ENCODE measurements around the gene NEDD9.

NEDD9 gene

DNA sequence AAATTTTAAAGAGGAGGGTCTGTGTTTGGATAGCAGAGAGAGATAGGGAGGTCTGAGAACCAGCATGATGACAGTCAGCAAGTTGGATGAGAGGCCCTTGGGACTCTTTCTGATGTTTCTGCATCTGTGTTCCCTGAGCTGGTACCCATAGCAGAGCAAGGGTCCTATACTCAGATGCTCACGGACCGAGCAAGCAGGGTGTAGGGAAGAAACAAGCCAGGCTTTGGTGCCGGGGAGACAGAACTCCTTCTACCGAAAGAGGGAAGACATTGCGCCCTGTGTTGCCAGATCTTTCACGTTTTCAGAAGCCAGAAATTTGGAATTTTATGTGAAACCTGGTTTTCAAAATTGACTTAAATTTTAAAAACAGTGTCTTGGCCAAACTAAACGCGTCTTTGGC, 34.6 kb downstream of the NEDD9 start:
- Mint-ChIP-seq H3K36me3 (ENCODE audit: low read depth) (peaks cover 81% of the 10 kb centered on the region), H3K4me1 (peaks cover 39% of the 10 kb centered on the region), H3K4me3 (no peak overlapping the region), H3K9me3 (peaks cover 20% of the 10 kb centered on the region), H3K27ac (no peak overlapping the region), H3K27me3 (ENCODE audit: low read depth, poor library complexity) (no peaks in the 10 kb centered on the region)
- DNase-seq = no peak
- no peak for TF ChIP-seq CTCF (IDR thresholded peaks at IDR 0.05)

DNA sequence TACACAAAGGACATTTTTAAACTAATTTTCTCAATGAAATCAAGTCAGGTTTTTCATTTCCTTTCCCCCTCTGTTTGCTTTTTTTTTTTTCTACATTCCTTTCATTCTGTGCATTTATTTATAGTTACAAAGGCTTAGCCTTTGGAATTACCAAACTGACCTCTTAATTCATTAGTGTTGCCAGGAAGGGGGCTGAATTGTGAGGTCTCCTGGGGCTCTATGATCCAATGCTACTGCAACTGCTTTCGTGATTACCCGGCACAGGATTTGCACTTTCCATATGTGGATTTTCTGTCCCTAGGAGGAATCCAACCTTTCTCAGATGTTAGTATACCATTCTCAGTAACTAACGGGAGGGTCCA, 35.3 kb downstream of the NEDD9 start:
- peaks cover 20% of the 10 kb centered on the region for H3K9me3 Mint-ChIP-seq
- no peak overlapping the region for H3K4me3 Mint-ChIP-seq
- peaks cover 32% of the 10 kb centered on the region for H3K4me1 Mint-ChIP-seq
- no peaks in the 10 kb centered on the region for H3K27me3 Mint-ChIP-seq (ENCODE audit: low read depth, poor library complexity)
- peaks cover 85% of the 10 kb centered on the region for H3K36me3 Mint-ChIP-seq (ENCODE audit: low read depth)
- no peak for DNase-seq
- peak overlapping the region; percentile 69 for H3K27ac Mint-ChIP-seq
- TF ChIP-seq CTCF (IDR thresholded peaks at IDR 0.05) = no peak

DNA sequence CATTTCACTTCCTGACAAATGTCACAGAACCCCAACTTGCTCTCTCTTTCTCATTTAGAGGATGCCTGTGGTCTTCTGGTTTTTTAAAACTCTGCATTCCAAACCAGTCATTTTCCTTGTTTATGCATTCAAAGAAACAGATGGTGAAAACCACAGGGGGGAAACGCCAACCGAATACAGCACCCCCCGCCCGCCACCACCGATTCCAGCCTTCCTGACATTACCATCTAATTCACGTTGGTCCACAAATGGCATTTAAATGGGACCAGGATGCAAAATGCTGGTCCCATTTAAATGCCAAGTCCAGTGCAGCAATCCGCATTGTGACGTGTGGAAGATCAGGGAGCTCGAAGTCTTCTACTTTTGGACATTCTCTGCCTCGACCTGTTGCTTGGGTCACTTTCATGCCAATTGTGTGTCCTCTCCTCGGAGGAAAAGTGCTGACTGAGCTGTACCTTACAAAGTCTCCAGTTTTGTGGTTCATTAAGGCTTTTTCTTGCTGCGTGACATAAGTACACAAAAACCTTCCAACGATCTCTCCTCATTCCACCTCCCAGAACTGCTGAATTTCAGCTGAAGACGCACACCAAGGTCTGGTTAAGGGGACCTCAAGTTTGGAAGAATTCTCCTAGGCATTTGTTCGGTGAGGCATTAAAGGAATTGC, 35.8 kb downstream of the NEDD9 start:
- Mint-ChIP-seq H3K4me1 (peaks cover 28% of the 10 kb centered on the region), H3K27ac (peak overlapping the region; percentile 69), H3K36me3 (ENCODE audit: low read depth) (peaks cover 90% of the 10 kb centered on the region), H3K9me3 (peaks cover 20% of the 10 kb centered on the region), H3K4me3 (no peak overlapping the region), H3K27me3 (ENCODE audit: low read depth, poor library complexity) (no peaks in the 10 kb centered on the region)
- no peak for TF ChIP-seq CTCF (IDR thresholded peaks at IDR 0.05)
- no peak for DNase-seq

GRCh38 chr6:11194356-11195218, 37.9 kb downstream of the NEDD9 start:
- Mint-ChIP-seq H3K4me1 (peaks cover 27% of the 10 kb centered on the region), H3K27ac (no peak overlapping the region), H3K36me3 (ENCODE audit: low read depth) (peaks cover 91% of the 10 kb centered on the region)

DNA sequence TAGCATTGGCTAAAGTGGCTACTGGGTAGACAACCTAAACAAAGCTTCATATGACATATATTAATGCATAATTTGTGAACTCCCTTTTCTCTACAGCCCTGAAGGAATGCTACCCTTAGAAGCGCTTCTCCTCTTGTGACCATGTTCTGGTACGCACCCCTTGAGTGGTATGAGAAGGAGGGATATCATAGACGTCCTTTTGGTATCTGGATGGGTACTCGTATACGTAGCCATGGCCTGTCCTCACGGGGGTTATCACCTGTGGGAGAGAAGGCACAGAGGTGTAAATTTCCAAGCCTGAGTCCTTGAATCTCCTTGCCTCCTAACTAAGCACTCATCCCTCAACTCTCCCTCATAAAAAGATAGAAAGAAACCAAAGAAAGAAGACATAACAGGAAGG, 39.0 kb downstream of the NEDD9 start:
- no peak overlapping the region for H3K27ac Mint-ChIP-seq
- DNase-seq = no peak
- no peak overlapping the region for H3K4me3 Mint-ChIP-seq
- peaks cover 20% of the 10 kb centered on the region for H3K9me3 Mint-ChIP-seq
- H3K27me3 Mint-ChIP-seq (ENCODE audit: low read depth, poor library complexity) = no peaks in the 10 kb centered on the region
- peaks cover 85% of the 10 kb centered on the region for H3K36me3 Mint-ChIP-seq (ENCODE audit: low read depth)
- TF ChIP-seq CTCF (IDR thresholded peaks at IDR 0.05) = no peak
- H3K4me1 Mint-ChIP-seq = peaks cover 24% of the 10 kb centered on the region

More at GRCh38 chr6:11194356-11195218, 37.9 kb downstream of the NEDD9 start:
- H3K27me3 Mint-ChIP-seq (ENCODE audit: low read depth, poor library complexity) = no peaks in the 10 kb centered on the region
- H3K4me3 Mint-ChIP-seq = no peak overlapping the region
- no peak for DNase-seq
- H3K9me3 Mint-ChIP-seq = peaks cover 20% of the 10 kb centered on the region
- TF ChIP-seq CTCF (IDR thresholded peaks at IDR 0.05) = no peak
